Lower leg skin (tissue), 3 donors: ENCODE measurements around the gene WBP2NL.

Source experiments
- CTCF ChIP-seq, 3 donors: fragments of 450-650 bp; IDR thresholded peaks; one replicate each; pipeline ENCODE4 v1.5.1; 2016; ENCODE audit warnings: antibody characterized with exemption in 3 of 3, mild to moderate bottlenecking in 3 of 3, moderate library complexity in 2 of 3
- POLR2A ChIP-seq, 2 donors: fragments of 450-650 bp; IDR thresholded peaks; one replicate each; pipeline ENCODE4 v1.6.1; 2016 to 2017; ENCODE audit warnings: antibody characterized with exemption in 2 of 2, mild to moderate bottlenecking in 1 of 2, moderate library complexity in 1 of 2

DNA sequence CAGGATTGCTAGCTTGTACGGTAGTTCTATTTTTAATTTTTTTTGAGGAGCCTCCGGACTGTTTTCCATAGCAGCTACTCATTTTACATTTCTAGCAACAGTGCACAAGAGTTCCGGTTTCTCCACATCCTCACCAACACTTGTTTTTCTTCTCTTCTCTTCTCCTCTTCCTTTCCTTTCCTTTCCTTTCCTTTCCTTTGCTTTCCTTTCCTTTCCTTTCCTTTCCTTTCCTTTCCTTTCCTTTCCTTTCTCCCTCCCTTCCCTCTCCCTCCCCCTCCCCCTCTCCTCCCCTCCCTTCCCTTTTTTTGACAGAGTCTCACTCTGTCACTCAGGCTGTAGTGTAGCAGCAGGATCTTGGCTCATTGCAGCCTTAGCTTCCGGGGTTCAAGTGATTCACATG is 9.3 kb downstream of the WBP2NL start:
- no peak for TF ChIP-seq CTCF (IDR thresholded peaks at IDR 0.05)
- no peak for TF ChIP-seq POLR2A (IDR thresholded peaks at IDR 0.05)
